SH-SY5Y (cell line): ENCODE data around the gene CASP10.

Source experiments
- GATA2 ChIP-seq: IDR thresholded peaks from 2 replicates; pipeline ENCODE4 v1.6.1; 2011; ENCODE audit warnings: mild to moderate bottlenecking, low read depth, low read length
- GATA3 ChIP-seq: IDR thresholded peaks from 2 replicates; pipeline ENCODE4 v1.6.1; 2011; ENCODE audit warnings: low read depth, mild to moderate bottlenecking, low read length, moderate library complexity

CASP10 gene

DNA sequence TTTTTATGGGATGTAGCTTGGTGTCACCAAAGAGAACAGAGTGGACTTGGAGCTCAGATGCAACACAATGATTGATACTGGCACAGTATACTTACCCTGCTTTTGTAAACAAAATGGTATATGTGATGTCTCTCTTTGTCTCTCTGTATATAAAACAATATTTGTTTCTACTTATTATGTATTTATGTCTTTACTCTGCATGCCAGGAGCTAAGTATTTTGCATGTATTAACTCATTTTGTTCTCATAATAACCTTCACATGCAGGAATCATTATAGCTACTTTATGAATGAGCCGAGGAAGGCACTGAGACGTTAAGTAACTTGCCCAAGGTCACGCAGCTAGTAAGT lies 49.5 kb downstream of the CASP10 start:
- TF ChIP-seq GATA2 = no peak
- no peak for TF ChIP-seq GATA3

DNA sequence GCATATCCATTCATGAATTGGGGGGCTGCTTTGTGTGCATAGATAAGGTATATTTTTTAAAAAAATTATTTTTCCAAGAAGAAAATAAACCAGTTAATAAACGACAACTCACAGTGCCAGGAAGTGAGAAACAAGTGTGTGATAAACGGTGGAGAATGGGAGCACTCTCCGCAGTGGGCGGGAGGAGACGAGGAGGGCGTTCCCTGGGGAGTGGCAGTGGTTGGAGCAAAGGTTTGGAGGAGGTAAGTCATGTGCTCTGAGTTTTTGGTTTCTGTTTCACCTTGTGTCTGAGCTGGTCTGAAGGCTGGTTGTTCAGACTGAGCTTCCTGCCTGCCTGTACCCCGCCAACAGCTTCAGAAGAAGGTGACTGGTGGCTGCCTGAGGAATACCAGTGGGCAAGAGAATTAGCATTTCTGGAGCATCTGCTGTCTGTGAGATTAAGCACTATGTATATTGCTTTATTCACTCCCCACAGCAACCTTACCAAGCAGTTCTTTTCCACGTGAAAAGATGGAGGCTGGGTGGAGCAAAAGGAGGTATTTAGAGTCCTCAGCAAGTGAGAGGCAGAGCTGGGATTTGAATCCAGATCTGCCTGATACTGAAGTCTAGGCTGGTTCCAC lies 50.4 kb downstream of the CASP10 start:
- no peak for TF ChIP-seq GATA3
- no peak for TF ChIP-seq GATA2

DNA sequence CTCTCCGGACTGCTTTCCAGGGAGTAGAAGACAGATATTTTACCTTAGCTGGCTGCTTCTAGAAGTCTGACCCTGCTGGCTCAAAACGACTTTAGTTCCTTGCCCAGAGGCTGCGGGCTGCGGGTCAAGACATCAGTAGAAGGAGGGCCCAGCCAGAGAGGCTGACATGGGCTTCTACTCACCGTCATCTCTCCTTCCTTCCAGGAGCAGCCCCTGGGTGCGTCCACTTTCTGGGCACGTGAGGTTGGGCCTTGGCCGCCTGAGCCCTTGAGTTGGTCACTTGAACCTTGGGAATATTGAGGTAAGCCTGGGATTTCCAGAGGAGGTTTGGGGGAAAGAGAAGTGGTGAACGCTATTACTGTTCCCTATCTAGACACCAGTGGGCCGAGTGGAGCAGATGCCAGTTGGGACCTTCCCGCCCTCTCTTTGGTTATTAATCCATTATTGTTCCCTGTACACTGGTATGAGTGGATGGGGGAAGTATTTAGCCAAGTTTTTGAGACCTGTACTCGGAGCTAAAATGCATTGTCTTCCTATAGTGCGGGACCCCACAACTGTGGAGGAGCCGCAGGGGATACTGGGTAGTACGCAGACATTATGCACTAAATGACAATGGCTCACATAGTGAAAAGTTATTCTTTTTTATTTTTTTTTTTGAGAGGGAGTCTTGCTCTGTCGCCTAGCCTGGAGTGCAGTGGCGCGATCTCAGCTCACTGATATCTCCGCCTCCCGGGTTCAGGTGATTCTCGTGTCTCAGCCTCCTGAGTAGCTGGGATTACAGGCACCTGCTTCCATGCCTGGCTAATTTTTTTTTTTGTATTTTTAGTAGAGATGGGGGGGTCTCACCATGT lies 51.1 kb downstream of the CASP10 start:
- no peak for TF ChIP-seq GATA3
- no peak for TF ChIP-seq GATA2

DNA sequence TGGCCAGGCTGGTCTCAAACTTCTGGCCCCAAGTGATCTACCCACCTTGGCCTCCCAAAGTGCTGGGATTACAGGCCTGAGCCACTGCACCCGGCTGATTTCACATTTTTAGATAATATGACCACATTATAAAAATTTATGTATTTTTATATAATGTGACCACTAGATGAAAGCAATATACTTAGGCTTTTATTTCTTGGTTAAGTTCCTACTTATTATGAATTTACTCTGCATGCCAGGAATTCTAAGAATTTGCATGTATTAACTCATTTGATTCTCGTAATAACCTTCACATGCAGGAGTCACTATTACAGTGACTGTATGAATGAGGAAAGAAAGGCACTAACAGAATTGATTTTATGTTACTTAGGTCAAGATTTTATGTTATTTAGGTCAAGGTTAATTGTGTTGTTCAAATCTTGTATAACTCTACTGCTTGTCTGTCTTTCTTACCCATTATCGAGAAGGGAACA lies 51.8 kb downstream of the CASP10 start:
- TF ChIP-seq GATA3 = no peak
- no peak for TF ChIP-seq GATA2

DNA sequence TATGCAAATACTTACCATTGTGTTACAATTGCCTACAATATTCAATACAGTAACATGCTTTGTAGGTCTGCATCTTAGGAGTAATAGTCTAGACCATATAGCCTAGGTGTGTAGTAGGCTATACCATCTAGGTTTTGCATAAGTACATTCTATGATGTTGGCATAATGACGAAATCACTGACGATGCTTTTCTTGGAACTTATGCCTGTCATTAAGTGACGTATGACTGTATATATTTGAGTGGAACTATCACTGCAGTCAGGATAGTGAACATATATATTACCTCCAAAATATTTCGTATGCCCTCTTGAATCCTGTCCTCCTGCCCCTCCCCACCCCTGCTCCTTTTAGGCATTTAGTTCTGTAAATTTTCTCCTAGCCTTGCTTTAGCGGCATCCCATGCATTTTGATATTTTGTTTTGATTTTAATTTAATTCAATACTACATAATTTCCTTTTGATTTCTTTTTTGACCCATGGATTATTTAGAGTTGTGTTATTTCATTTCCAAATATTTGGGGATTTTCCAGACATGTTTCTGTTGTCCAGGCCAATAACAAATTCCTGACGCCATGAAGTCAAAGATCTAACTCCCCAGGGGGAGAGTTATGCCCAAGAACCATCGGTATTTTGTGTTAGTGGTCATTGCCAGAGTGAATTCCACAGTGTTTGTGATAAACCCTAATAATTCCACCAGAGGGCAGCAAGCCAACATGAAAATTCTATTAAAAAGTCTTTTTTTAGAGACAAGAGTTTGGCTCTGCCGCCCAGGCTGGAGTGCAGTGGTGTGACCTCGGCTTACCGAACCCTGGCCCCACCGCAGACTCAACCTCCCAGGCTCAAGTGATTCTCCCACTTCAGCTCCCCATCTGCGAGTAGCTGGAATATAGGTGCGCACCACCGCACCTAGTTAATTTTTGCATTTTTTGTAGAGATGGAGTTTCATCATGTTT lies 53.2 kb downstream of the CASP10 start:
- TF ChIP-seq GATA2 = no peak
- no peak for TF ChIP-seq GATA3

DNA sequence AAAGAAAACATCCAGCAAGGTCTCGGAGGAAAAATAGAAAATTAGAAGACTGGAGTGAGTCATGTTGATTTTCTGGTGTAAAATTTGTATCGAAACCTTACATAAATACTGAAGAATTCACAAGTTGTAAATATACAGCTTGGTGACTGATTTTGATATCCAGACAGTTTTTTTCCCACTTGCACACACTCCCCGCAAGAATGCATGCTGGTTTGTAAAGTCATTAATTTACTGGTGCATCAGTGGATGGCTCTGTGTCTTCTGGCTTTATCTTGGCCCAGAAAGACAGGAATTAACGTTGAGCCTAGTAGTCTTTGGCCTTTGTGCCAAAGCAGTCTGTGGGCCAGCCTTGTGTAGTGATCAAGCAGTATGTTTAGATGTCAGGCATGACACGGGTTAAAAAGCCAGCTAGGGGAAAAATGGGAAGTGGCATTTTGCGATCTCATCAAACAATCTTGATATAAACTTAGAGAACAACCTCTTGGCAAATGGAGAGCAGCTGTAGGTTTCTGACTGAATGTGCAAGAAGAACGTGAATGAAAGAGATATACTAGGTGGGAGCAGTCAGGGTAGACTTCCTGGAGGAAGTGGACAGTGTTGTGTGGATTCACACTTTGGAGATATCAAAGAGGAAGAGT lies 54.7 kb downstream of the CASP10 start:
- no peak for TF ChIP-seq GATA2
- TF ChIP-seq GATA3 = no peak

DNA sequence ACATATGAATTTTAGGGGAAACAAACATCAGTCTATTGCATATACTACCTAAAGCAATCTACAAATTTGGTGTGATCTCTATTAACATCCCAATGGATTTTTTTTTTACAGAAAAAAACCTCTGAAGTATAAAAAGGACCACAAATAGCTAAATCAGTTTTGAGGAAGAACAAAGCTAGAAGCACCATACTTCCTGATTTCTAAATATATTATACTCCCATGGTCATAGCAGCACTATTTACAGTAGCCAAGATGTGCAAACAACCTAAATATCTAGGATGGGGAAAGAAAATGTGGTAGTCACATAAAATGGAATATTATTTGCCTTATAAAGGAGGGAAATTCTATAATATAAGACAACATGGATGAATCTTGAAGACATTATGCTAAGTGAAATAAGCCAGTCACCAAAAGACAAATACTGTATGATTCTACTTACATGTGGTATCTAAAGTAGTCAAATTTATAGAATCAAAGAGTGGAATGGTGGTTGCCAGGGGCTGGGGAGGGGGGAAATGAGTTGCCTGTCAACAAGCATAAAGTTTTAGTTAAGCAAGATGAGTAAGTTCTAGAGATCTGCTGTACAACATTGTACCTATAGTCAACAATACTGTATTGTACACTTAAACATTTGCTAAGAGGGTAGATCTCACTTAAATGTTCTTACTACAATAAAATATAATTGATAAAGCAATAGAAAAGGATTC lies 59.8 kb downstream of the CASP10 start:
- TF ChIP-seq GATA2 = no peak
- no peak for TF ChIP-seq GATA3

DNA sequence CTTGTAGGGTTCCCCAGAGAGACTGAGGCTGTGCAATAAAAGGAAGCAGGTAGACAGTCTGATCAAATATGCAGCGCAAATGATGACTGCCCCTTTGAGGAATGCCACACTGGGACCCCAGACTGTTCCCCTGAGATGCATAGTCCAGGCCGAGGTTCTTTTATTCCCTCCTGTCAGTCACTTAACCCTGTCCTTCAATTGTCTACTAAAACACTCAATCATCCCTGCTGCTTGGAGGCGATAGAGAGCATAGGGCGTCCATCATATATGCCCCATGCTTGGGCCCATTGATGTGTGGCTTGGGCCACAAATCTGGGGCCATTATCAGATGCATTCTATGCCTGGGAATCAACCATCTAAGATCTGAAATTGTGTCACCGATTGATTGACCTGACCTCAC lies 61.9 kb downstream of the CASP10 start:
- no peak for TF ChIP-seq GATA2
- TF ChIP-seq GATA3 = no peak

DNA sequence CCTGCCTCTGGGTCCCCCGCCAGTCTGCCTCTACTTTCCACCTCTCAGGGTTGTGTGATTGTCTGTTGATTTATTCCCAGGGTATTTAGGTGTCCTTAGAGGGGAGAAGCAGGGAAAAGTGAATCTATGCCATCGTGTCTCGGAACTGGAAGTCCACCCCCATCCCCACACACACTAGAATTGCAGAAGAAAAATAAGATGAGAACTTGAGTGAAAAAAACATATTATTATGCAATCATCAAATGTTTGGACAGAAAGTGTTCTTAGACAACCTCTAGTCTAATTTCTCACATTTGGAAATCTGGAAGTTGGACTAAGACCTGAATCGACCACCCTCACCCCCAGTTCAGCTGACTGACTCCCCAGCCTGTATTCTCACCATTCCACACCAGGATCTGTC lies 63.3 kb downstream of the CASP10 start:
- TF ChIP-seq GATA3 (no peak), GATA2 (no peak)

DNA sequence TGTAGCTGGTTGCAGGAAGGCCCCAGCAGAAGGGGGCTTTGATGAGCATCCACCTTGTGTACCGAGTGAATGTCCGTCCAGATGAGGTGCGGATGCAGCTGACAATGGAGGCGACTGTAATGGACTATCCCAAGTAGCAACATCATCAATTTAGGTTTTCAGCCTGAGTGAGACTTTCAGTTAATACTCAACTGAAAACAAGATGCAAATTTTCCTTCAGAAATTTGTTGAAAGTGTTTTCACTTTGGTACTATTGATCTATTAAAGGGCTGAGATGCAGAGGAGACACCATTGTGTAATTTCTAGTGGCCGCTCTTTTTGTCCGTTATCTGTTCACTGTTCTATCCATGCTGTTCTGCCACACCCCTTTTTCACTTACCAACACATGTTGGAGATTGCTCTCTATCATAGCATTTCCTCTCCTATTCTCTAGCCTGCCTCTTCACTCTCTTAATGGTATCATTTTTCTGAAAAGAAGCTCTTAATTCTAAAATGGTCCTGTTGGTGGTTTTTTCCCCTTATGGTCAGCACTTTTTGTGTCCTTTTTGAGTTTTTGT lies 65.4 kb downstream of the CASP10 start:
- TF ChIP-seq GATA2 (no peak), GATA3 (no peak)

DNA sequence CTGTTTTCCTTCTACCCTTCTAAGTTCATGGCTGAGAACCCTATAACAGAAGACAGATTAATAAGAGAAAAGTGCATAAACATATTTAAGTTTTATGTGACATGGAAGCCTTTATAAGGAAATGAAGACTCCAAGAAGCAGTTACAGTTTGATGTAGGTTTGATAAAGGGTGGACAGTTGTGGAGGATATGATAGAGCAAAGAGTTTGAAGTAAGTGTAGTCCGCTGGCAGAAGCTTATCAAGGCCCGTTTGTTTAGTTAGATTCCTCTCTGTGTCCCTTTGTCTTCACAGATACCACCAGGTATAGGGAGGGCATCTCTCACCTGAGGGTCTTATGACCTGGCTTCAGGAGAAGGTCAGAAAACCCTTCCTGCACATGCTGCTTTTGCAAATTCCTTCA lies 66.9 kb downstream of the CASP10 start:
- TF ChIP-seq GATA2 = no peak
- no peak for TF ChIP-seq GATA3

DNA sequence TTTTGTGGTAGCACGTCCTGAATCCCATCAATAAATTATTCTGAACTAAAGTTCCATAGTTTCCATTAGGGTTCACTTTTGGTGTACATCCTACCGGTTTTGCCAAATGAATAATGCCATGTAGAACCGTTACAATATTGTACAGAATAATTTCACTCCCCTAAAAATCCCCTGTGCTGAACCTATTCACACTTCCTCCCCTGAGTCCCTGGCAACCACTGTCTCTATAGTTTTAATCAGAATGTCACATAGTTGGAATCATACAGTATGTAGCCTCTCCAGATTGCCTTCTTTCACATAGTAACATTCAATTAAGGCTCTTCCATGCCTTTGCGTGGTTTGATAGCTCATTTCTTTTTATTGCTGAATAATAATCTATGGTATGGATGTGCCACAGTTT lies 67.8 kb downstream of the CASP10 start:
- TF ChIP-seq GATA3 (no peak), GATA2 (no peak)
